Myocyte (in vitro differentiated cells): ENCODE measurements around the gene IL3. TPM values are rescaled to one million over a fixed set of nuclear protein-coding genes. Genes with fewer than 3 reads are reported as not detected.

Experiments used
- DNase-seq: peaks from one replicate; pipeline ENCODE4 v3.0.0-alpha.2; 2012; ENCODE audit warnings: low read depth
- polyA plus RNA-seq: library from polyadenylated mRNA; unstranded; fragments of >200 nt; gene quantifications from one replicate; pipeline ENCODE4 v1.2.1, GENCODE V29; 2012; ENCODE audit warnings: missing spikeins
- total RNA-seq: library from RNA; depleted of rRNA; stranded (reverse); fragments of >200 nt; gene quantifications from 2 replicates; pipeline ENCODE4 v1.2.3, GENCODE V29; 2014

IL3 gene
- not detected in 2 replicates for total RNA-seq
- not detected for polyA plus RNA-seq

GRCh38 chr5:132060501-132061161 lies at the start of gene IL3:
Gene IL3 (plus strand): TSS chr5:132060655. CDS start chr5:132060707, 52 bp downstream.
- no peak for DNase-seq

- DNase-seq: no peak
Measured at GRCh38 chr5:132010989-132011621, 49.4 kb upstream of the IL3 start.

- no peak for DNase-seq
Measured at GRCh38 chr5:132011622-132012343, 48.7 kb upstream of the IL3 start, which contains the start of gene ACSL6. Gene ACSL6 (minus strand): TSS chr5:132011658. CDS start chr5:132011553, 105 bp downstream.

- DNase-seq: peak; percentile 74
Measured at GRCh38 chr5:132012371-132013005, 48.0 kb upstream of the IL3 start.

- peak; percentile 49 for DNase-seq
Measured at GRCh38 chr5:132013006-132013689, 47.3 kb upstream of the IL3 start.

- DNase-seq: no peak
Measured at GRCh38 chr5:132013711-132014110, 46.7 kb upstream of the IL3 start.

- no peak for DNase-seq
Measured at GRCh38 chr5:132016721-132017250, 43.7 kb upstream of the IL3 start.

- no peak for DNase-seq
Measured at GRCh38 chr5:132017316-132017715, 43.1 kb upstream of the IL3 start.

GRCh38 chr5:132017738-132018625 lies 42.5 kb upstream of the IL3 start:
- DNase-seq: no peak

GRCh38 chr5:132019337-132019736 lies 41.1 kb upstream of the IL3 start:
- no peak for DNase-seq

GRCh38 chr5:132019857-132020555 lies 40.4 kb upstream of the IL3 start:
- DNase-seq: no peak

GRCh38 chr5:132020568-132021339 lies 39.7 kb upstream of the IL3 start:
- DNase-seq: no peak

- DNase-seq: no peak
Measured at GRCh38 chr5:132021654-132022053, 38.8 kb upstream of the IL3 start.

GRCh38 chr5:132022737-132023136 lies 37.7 kb upstream of the IL3 start:
- no peak for DNase-seq

- no peak for DNase-seq
Measured at GRCh38 chr5:132023258-132024116, 37.0 kb upstream of the IL3 start.

- no peak for DNase-seq
Measured at GRCh38 chr5:132024117-132024435, 36.4 kb upstream of the IL3 start.

- DNase-seq: peak; percentile 15
Measured at GRCh38 chr5:132024789-132025402, 35.6 kb upstream of the IL3 start.
